ENCODE data around the gene DGKB.

Gene DGKB

DNA sequence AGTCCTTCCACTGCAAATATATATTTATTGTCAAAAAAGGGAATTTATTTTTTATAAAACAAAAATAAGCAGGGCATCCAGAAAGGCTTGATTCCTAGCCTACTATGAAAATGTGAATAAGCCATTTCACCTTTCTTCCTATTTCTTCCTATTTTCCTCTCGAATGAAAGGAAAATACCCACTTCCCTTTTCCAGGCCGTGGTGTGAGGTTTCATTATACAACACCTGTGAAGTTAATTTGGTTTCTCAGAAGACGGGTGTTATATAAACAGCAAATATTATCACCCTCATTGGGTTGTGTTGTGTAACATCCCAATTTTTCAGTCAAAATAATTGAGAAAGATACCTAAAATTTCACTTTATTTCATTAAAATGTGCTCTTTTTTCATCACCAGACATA lies 214.3 kb downstream of the DGKB start:
- no peak for DNase-seq (ENCODE audit: low read depth in 2 of 2)

DNA sequence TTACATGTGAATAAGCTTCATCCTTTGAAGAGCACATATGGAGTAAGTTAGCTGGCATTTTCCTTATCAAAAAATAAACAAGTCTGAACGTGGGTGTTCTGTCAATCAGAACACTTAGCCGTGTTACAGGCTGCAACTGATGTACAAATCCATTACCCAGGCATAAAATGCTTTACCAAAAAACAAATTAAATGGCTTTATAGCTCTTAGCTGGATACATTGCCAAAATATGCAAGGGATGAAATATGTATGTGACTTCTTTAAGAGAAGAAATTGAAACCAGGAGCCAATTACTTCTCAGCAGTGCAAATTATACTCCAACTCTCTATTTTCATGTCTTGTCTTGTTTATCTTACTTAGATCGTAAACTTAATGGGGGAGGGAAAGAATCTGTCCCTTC lies 214.8 kb downstream of the DGKB start:
- DNase-seq (ENCODE audit: low read depth in 2 of 2) = no peak

DNA sequence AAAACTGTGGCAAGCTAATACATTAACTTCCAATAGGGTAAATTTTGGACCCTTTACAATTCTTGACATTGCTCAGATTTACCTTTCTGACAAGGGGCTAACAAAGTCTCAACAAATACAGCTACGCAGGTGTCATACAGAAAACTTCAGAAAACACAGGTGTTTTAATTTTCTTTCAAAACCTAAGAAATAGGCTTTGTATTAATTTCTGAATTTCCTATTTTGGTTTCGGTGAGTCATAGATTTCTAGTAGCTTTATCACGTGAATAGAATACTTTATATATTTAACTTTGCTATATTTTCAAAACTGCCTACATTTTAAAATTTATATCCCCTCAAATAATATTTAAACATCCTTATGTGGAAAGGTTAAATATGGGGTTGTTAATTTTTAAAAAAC lies 215.3 kb downstream of the DGKB start:
- DNase-seq (ENCODE audit: low read depth in 2 of 2) = no peak

DNA sequence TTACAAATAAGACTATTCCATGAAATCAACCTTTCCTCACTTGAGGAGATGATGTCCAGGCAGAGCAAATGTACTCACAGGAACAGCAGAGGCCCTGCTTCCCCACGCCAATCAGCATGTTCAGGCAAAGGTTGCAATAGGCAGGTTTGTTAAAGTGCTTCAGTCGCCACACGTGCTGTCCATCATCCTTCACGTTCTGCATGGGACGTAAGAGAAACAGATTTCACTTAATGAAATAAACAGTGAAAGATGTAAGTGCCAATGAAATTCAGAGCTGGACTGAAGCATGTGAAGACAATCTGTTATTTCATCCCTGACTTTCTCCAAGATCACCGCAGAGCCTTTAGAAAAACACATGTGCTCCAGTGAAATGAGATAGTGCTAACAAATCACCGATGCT lies 217.4 kb downstream of the DGKB start:
- DNase-seq (ENCODE audit: low read depth in 2 of 2) = no peak

DNA sequence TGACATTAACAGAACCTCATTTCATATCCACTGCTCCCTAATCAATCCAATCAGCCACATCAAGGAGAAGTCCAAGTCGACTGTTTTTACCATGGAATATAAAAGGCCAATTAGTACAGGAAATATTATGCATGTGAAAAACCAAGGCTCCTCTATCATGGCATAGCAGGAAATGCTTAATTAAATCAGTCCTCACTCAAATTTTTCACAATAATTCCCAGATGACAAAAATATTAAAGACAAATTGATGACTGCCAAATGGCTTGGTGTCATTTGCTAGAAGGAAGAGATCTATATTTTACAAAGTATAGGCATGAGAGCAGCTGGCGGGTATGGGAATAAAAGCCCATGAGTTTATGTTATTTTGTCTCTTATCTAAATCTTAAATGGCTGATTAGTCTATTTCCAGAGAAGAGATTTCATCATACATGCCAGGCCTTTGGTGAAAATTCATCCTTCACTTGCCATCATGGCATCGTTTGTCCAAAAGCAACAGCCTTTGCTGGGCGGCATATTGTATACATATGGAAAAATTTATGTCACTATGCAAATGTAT lies 219.6 kb downstream of the DGKB start:
- DNase-seq (ENCODE audit: low read depth in 2 of 2) = no peak

DNA sequence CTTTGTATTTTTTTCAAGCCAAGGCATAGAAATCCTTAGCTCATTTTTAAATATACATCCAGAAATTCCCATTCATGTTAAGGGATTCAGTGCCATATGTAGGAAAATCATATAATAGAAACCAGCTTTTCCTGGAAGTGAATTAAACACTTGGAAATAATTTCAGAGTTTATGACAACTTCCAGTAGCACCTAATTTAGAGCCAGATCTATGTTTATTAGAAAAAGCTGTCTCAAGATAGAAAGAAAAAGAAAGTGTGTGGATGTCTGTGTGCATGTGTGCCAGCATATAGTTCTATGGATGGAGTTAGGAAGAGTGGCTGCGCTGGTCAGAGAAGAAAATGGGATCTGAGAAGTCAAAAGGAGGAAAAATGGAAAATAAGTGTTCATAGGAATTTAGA lies 225.7 kb downstream of the DGKB start:
- no peak for DNase-seq (ENCODE audit: low read depth in 2 of 2)

DNA sequence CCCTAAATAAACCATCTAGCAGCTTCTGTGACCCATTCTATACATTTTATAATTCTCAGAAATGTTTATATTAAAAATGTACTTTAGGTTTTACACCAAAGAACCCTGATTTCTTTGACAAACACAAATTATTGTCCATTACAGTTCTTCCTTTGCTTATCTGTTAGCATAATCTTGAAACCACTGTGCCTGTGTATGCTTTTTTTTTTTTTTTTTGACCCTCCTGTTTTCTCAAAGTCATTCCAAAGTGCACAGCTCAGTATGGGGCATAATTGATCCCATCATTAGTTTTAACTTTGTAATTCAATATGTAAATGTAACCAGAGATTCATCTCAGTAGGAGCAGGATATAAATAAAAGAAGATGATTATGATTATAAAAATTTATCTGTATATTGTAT lies 229.3 kb downstream of the DGKB start:
- no peak for DNase-seq (ENCODE audit: low read depth in 2 of 2)

DNA sequence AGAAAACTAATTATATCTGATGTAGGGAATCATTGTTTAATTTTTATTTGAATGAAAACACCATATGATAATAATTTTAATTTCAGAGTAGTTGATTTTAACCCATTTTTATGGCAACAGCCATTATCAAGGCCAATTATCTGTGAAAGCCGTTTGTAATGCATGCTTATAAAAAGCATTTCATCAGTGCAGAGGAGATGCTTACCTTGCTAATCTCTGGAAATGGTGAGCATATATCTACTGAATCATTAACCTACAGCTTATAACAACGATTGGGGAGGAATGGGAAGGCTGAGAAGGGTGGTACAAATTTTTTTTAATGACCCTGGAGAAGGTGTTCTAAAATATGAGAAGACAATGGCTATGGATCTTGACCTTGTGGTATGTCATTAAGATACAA lies 235.6 kb downstream of the DGKB start:
- DNase-seq (ENCODE audit: low read depth in 2 of 2) = no peak

DNA sequence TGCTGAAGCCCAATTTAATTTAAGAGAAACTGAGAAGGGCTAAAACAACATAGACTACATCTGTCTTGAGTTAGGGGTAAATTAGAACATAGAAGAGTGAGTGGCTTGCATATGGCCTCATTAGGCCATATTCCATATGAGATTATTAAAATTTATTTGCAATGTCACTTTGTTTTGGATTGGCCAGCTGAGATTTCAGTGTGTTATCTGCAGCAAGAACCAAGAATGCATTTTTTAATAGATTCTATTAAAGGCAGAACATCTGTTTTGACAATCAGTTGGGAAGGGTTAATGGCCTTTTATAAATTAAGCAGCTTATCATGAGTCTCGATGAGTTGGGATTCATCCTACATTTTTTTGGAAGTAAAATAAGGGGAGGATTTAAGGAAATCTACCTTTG lies 236.2 kb downstream of the DGKB start:
- no peak for DNase-seq (ENCODE audit: low read depth in 2 of 2)

DNA sequence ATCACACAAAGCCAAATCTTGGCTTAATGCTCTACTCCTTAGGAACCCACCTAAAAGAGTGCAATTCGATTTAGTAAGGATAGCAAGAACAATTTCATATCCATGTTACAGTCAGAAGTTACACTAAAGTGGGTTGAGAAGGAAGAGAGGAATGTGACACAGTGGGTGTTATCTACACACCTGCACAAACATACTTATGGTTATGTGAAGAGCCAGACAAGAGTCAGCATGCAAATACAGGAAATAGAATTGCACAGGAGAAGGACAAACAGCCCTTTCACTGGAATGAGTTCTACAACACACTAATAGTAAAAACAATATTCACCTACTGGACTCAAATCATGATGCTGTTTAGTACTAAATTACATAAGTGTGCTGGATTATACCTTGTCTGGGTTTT lies 262.8 kb downstream of the DGKB start:
- no peak for DNase-seq (ENCODE audit: low read depth in 2 of 2)

DNA sequence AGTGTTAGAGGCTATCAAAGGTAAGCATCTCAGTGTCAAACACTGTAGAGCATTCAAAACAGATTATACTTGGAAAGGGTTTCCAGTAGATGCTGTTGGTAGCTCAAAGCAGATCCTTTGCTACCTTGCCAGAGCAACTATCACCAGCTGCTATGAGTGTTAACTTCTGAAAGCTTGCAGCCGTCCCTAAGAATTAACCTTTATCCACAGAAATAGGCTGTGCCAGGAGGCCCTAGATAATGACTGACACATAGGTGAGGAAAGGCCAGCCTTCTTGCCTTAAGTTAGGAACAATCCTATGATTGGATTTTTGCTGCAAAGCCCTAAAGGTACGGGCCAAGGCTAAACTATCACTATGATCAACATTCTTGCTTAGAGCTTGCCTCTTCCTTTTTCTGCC lies 263.2 kb downstream of the DGKB start:
- no peak for DNase-seq (ENCODE audit: low read depth in 2 of 2)

DNA sequence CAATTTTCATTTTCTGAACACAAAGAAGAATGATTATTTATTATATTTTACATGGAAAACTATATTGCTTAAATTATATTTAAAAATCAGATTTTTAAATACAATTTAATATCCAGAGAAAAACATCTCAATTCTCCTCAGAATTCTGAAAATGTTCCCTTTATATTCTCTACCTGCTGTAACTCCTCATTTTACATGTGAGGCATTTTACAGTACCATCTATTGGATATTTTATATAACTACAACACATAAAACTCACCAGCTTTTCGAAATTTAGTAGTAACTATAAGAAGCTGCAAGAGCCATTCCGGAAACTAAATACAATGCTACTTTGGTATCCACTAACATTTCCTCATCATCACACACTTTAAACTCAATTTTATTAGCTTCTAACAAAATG lies 264.6 kb downstream of the DGKB start:
- no peak for DNase-seq (ENCODE audit: low read depth in 2 of 2)

DNA sequence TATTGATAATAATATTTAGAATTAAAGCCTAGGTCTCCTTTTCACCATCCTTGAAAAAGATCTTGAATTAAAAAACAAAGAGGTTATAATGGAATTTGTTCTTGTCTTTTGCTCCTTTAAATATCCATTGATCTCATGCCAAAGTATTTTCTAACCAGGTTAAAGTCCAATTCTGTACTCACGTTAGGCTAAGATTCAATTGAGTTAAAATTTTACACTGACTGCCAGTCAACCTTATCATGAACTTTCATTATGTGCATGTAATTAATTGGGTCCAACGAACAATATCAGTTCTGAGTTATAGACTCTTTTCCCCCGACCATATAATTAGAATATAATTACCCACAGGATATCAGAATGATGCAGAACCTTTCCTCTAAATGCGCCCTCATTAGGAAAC lies 266.6 kb downstream of the DGKB start:
- DNase-seq (ENCODE audit: low read depth in 2 of 2) = no peak

DNA sequence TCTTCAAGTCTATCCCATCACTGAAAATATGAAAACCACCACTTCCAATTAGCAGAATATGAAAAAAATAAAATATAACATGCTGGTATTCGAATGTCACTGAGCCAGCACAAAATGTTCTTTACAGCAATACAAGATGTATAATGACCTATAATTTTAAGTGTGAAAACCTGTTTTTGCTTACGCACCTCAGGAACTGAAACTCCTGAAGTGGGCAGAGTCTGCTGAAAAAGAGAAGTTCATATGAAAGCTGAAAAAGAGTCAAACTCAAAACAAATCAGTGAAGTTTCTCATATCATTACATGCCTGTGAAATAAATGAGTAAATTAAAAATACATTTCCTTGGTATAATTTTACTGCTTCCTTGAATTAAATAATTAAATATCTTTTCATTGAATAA lies 272.5 kb downstream of the DGKB start:
- no peak for DNase-seq (ENCODE audit: low read depth in 2 of 2)

DNA sequence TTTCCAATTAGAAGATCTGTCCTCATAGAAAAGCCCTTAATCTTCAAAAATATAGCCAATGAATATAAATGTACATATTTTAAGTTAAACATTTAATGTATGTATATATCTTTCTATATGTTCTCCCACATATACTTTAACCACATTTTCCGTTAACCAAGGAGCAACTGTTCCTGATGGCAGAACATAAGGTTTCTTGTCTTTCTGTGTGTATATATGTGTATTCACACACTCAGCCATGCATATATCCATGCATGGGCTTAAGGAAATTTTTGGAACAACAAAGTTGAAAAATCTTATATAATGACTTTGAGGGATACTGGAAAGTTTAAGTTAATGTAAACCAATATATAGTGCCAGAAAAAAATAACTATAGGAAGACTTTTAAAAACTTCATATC lies 274.0 kb downstream of the DGKB start:
- no peak for DNase-seq (ENCODE audit: low read depth in 2 of 2)

DNA sequence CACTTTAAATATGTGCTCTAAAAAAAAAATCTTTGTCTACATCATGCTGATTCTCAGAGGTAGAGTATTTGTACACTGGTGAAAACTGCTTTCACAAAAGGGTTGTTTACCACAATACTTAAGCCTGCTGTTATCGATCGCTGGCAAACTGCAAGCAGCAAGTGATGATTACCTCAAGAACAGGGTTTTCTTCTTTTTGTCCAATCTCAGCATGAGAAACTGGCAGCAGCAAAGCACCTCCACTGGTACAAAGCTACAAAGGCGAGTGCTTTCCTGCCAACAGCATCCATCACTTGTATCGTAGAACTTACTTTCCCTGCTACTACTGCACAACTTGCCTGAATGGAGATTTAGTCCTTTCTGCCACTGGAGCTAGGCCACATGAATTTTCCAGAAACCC lies 276.5 kb downstream of the DGKB start:
- no peak for DNase-seq (ENCODE audit: low read depth in 2 of 2)

DNA sequence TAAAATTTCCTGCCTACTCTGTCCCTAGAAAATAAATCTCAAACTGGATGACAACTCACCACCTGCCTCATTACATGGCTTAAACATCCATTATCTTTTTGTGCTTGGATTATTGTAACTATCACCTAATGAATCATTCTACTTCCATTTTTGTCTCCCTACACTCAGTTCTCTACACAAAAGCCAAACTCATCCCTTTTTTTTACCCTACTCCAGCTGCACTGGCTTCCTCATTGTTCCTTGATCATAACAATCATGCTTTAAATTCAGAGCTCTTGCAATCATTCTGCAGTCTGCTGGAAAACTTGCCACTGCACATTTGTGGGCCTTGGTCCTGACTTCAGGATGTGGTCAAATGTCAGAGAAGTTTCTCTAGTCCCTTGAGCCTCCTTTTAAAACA lies 280.0 kb downstream of the DGKB start:
- no peak for DNase-seq (ENCODE audit: low read depth in 2 of 2)

DNA sequence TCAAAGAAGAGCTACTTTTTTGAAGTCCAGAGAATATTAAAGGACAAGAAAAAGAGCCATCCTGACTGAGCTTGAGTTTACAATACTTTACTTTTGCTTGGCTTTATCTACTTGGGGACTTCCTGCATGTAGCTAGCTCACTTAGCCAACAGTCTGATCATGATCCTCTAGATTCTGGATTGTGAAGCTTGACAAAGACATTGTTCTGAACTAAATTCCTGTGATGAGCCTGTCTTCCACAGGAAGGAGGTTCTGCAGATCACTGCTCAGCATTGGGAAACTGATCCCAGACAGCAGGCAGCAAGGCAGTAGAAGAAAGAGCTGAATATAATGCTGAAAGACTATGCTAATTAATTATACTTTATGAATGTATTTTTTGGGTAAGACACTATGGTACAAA lies 296.4 kb downstream of the DGKB start:
- no peak for DNase-seq (ENCODE audit: low read depth in 2 of 2)

DNA sequence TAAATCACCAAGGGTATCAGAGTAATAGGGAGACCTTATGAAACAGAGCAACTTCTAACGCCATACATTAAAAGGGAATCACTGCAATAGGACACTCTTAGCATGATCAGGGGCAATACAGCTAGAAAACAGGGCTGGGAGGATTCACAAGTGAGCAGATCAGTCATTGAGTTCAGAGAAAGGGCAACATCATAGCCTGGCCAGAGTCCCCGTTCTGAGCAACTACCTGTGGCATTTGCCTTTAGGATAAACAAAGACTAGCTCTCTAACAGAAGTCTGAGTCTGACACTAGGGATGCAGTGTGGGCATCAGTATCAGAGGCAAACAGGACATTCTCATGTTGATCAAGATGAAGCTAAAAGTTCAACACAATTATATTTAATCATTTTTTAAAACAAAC lies 297.9 kb downstream of the DGKB start:
- no peak for DNase-seq (ENCODE audit: low read depth in 2 of 2)

DNA sequence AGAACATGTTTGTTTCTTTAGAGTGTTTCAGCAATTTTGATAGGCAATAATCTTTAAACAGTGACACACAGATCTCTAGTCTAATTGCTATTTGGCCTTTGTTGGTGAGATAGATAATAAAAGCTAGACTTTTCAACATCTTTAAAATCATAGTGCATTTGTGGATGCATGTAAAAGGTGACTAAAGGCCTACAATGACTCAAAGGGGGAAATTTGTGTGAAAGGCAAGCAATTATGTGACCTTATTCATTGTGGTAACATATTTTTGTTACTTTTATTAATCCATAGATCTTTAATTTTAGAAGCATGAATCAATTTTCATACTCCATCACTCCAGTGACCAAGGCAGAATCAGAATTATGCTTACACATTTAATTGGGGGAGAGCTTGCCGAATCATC lies 299.7 kb downstream of the DGKB start:
- DNase-seq (ENCODE audit: low read depth in 2 of 2) = no peak

DNA sequence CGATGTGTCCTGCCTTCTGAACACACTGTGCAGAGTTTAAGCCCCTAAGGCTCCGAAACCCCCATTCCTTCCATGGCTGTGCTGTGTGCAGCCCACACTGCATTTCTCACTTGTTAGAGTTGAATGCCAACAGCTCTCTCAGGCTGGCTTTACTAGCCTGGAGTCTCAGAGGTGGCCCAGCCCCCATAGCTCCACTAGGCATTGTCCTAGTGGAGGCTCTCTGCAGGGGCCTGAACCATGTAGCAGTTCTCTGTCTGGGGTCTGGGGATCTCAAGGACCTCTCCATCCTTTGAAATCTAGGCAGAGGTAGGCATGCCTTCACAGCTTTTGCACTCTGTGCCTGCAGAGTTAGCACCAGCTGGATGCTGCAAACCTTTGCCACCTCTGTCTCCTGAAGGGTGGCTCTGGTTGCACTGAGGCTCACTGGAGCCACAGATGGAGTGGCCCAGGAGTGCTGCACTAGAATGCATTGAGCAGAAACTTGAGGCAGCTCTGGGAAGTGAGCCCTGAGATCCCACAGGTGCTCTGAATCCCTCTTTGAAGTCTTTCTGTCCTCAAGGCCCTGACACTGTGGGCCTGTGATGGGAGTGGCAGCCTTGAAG lies 301.7 kb downstream of the DGKB start:
- no peak for DNase-seq (ENCODE audit: low read depth in 2 of 2)

DNA sequence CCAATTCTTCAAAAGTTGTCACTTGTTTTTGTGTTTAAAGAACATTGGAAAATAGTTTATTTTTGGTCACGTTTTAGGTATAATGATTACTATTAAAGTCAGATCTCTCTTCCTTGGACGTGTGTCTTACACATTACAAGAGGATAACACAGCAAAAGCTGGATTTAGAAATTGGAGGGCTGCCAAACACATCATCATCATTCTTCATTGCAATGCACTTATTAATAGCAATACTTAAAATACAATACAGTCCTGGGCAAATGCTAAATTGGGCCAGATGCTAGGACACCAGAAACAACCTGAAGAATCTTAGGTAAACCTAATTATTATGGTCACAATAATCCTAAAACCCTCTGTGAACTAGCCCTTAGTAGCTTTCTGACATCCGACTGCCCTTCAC lies 303.6 kb downstream of the DGKB start:
- no peak for DNase-seq (ENCODE audit: low read depth in 2 of 2)

DNA sequence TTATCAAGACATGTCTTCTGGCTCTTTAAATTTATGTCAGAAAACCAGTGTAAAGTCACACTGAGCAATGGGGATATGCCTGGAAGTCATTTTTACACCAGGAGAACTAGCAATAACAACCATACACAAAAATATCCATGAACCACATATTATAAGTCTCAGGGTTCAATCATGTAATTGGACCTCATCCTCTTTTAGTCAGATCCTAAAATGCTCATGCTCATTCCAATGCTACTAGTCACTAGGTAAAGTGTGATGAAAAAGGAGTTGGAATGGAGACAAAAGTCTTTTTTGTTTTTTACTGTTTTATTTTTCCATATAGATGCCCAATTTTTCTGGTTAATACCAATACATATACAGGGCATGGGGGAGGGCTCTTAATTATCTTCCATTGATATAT lies 306.1 kb downstream of the DGKB start:
- DNase-seq (ENCODE audit: low read depth in 2 of 2) = no peak

DNA sequence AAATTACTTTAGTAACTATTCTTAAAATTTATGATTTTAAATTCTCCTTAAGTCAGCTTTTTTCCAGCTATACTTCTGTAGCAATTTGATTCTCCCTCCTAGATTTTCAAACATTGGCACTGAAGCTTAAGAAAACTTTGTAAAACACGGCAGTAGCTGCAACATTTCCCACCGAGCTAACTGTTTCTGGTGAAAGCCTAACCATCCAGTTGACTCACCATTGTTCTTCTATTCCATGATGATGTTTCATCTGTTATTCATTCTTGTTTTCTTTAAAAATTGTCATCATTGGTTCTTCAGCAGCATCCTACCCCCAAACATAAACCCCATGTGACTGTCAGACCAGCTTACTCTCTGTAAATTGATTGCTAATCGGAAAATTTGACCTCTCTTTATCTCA lies 312.3 kb downstream of the DGKB start:
- DNase-seq (ENCODE audit: low read depth in 2 of 2) = no peak

DNA sequence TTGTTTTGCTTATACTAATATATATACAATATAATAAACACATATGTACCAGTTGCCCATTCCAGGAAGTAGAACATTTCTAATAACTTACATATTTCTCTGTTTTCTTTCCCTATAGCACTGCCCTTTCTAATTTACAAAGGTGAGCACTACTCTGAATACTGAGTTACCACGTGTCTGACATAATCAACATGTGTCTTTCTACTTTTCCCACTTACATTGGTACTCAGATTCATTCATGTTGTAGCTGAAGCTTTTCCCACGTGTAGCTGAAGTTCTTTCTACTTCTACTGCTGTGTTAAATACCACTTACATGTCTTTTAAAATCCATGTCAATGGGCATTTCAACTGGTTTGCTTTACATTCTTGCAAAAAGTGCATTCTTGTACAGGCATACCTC lies 317.3 kb downstream of the DGKB start:
- DNase-seq (ENCODE audit: low read depth in 2 of 2) = no peak
